ENCODE results near the gene CDC6.

CDC6 gene

DNA sequence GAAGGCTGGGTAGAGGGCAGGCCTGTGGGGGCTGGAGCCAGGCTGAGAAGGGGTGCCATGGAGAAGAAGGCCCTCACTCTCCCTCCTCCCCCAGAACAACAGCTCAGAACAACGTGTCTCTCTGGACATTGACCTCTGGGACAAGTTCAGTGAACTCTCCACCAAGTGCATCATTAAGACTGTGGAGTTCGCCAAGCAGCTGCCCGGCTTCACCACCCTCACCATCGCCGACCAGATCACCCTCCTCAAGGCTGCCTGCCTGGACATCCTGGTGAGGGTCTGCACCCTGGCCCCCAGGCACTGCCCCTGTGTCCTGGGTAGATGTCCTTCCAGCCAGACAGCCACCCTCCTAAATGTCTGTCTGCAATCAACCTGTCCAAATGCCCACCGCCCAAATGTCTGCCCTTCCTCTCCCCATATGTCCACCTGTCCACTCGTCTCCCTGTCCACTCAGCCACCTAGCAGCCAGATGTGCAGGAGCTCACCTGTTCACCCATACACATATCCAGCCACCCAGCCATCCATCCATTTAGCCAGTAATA is 64.6 kb downstream of the CDC6 start:
- no peak for DNase-seq (ENCODE audit: low spot score)

DNA sequence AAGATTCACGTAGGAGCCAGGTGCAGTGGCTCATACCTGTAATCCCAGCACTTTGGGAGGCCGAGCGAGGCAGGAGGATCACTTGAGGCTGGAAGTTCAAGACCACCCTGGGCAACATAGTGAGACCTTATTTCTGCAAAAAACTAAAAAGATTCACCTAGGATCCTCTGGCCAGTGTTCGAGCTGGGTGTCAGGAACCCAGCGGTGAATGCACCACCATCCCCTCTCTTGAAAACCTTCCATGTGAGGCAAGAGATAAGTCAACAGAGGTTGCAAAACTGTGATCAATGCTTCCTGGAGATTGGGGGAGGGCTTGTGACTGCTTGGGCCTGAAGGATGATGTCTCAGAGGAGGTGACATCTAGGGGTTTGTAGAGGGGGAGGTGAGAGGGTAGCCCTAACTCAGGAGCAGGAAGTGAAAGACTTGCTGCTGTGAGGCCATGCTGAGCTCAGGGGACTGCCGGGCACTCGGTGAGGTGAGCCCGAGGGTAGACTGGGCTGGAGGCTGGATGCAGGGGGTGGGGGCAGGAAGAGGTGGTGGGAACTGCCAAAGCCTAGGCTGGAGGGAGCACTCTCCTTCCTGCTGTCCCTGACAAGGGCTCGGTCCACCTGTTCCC is 65.2 kb downstream of the CDC6 start:
- no peak for DNase-seq (ENCODE audit: low spot score)
